Measurements from ENCODE around the gene LDB2.

GRCh38 chr4:16692046-16692445 is 206.4 kb downstream of the LDB2 start:
- TF ChIP-seq CTCF (IDR thresholded peaks at IDR 0.05 in 4 of 5, conservative IDR thresholded peaks at IDR 0.05 in 1 of 5): no peak
- no peak for TF ChIP-seq POLR2A (IDR thresholded peaks at IDR 0.05)
